ENCODE results near the gene SPP1.

The SPP1 gene

DNA sequence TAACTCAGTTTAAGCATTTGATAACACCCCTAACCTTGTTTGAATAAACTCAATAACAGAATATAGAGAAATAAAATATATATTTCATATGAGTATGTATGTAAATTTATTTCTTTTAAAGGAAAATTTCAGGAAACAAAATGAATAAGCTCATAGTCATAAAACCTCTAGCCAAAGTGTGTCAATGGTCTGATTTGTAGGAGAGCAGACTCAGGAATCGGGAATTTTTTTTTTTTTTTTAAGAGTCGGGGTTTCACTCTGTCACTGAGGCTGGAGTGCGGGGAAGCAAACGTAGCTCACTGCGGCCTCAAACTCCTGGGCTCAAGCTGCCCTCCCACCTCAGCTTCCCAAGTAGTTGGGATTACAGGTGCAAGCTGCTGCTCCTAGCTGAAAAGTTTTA is 34.4 kb downstream of the SPP1 start:
- TF ChIP-seq, protein P1, sequence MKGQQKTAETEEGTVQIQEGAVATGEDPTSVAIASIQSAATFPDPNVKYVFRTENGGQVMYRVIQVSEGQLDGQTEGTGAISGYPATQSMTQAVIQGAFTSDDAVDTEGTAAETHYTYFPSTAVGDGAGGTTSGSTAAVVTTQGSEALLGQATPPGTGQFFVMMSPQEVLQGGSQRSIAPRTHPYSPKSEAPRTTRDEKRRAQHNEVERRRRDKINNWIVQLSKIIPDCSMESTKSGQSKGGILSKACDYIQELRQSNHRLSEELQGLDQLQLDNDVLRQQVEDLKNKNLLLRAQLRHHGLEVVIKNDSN (IDR thresholded peaks at IDR 0.05) = no peak
- TF ChIP-seq NFIC (IDR thresholded peaks at IDR 0.05) (no peak), TEAD4 (IDR thresholded peaks at IDR 0.05) (no peak)

DNA sequence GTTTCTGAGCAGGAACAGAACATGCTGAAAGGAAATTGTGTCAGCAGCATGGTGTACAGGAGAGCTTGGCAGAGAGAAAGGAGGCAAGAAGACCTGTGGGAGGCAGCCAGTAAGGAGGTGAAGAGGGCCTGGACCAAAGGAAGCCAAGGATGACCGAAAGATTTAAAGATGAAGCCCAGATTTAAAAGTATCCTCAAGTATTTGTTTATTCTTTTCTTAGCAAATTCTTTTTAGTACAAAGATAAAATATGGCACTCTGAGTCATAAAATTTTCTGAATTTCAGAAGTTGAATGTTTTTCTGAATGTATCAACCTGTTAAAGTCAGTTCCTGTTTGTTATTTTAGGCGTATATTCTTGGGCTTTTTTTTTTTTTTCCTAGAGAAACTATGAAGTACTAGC is 35.5 kb downstream of the SPP1 start:
- no peak for TF ChIP-seq RAD21 (IDR thresholded peaks at IDR 0.05; ENCODE audit: low read depth)
- no peak for TF ChIP-seq TCF12 (IDR thresholded peaks at IDR 0.05; ENCODE audit: low read depth)
- no peak for TF ChIP-seq FOXM1 (IDR thresholded peaks at IDR 0.05; ENCODE audit: borderline replicate concordance, low read depth)
- no peak for TF ChIP-seq NFIC (IDR thresholded peaks at IDR 0.05)
- TF ChIP-seq, protein P1 (IDR thresholded peaks at IDR 0.05) = no peak
- TF ChIP-seq, protein P2, sequence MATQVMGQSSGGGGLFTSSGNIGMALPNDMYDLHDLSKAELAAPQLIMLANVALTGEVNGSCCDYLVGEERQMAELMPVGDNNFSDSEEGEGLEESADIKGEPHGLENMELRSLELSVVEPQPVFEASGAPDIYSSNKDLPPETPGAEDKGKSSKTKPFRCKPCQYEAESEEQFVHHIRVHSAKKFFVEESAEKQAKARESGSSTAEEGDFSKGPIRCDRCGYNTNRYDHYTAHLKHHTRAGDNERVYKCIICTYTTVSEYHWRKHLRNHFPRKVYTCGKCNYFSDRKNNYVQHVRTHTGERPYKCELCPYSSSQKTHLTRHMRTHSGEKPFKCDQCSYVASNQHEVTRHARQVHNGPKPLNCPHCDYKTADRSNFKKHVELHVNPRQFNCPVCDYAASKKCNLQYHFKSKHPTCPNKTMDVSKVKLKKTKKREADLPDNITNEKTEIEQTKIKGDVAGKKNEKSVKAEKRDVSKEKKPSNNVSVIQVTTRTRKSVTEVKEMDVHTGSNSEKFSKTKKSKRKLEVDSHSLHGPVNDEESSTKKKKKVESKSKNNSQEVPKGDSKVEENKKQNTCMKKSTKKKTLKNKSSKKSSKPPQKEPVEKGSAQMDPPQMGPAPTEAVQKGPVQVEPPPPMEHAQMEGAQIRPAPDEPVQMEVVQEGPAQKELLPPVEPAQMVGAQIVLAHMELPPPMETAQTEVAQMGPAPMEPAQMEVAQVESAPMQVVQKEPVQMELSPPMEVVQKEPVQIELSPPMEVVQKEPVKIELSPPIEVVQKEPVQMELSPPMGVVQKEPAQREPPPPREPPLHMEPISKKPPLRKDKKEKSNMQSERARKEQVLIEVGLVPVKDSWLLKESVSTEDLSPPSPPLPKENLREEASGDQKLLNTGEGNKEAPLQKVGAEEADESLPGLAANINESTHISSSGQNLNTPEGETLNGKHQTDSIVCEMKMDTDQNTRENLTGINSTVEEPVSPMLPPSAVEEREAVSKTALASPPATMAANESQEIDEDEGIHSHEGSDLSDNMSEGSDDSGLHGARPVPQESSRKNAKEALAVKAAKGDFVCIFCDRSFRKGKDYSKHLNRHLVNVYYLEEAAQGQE (IDR thresholded peaks at IDR 0.05; ENCODE audit: low read depth) = no peak
- no peak for TF ChIP-seq TEAD4 (IDR thresholded peaks at IDR 0.05)
- no peak for TF ChIP-seq CEBPB (IDR thresholded peaks at IDR 0.05)
- TF ChIP-seq EP300 (IDR thresholded peaks at IDR 0.05; ENCODE audit: borderline replicate concordance) = no peak
- no peak for TF ChIP-seq EGR1 (IDR thresholded peaks at IDR 0.05)
- no peak for TF ChIP-seq CREB1 (IDR thresholded peaks at IDR 0.05; ENCODE audit: low read depth)
- no peak for TF ChIP-seq TAF1 (IDR thresholded peaks at IDR 0.05; ENCODE audit: low read depth)
- no peak for TF ChIP-seq YY1 (IDR thresholded peaks at IDR 0.05; ENCODE audit: low read depth)
- TF ChIP-seq ZBTB7A (IDR thresholded peaks at IDR 0.05; ENCODE audit: low read depth) = no peak
- TF ChIP-seq, protein P3, sequence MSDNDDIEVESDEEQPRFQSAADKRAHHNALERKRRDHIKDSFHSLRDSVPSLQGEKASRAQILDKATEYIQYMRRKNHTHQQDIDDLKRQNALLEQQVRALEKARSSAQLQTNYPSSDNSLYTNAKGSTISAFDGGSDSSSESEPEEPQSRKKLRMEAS (IDR thresholded peaks at IDR 0.05) = no peak

DNA sequence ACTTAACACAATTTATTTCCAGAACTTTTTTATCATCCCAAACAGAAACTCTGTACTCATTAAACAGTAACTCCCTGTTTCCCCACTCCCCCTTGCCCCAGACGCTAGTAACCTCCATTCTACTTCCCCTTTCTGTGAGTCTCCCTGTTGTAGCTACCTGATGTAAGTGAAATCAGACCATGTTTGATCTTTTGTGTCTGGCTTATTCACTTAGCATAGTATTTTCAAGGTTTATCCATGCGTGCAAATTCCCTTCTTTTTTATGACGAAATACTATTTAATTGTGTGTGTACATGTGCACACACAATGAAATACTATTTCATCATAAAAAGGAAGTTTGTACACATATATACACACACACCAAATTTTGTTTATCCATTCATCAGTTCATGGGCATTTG is 37.1 kb downstream of the SPP1 start:
- no peak for TF ChIP-seq ZBTB7A (IDR thresholded peaks at IDR 0.05; ENCODE audit: low read depth)

DNA sequence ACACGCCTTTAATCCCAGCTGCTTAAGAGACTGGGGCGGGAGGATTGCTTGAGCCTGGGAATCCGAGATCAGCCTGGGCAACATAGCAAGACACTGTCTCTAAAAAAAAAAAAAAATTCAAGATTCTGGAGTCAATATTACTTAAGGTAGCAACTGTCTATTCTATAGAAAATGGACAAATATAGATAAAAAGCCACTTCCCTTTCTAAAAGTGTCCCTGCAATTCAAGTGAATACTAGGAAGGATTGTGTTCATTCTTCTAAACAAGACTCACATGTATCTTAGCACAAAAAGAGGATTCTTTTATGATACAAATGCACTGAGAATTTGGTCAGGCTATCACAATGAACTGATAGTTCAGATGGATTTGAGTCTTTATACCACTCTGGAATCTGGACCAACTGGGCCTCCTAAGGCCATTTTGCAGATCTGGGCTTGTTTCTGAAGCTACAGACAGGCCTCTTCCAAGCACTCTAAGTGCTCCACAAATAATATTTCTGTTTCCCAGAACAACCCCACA is 38.9 kb downstream of the SPP1 start:
- TF ChIP-seq EGR1 (IDR thresholded peaks at IDR 0.05) (no peak), FOXM1 (IDR thresholded peaks at IDR 0.05; ENCODE audit: borderline replicate concordance, low read depth) (no peak), CEBPB (IDR thresholded peaks at IDR 0.05) (no peak), TCF12 (IDR thresholded peaks at IDR 0.05; ENCODE audit: low read depth) (no peak), EP300 (IDR thresholded peaks at IDR 0.05; ENCODE audit: borderline replicate concordance) (no peak), TAF1 (IDR thresholded peaks at IDR 0.05; ENCODE audit: low read depth) (no peak), RAD21 (IDR thresholded peaks at IDR 0.05; ENCODE audit: low read depth) (no peak), TEAD4 (IDR thresholded peaks at IDR 0.05) (no peak), NFIC (IDR thresholded peaks at IDR 0.05) (no peak), CREB1 (IDR thresholded peaks at IDR 0.05; ENCODE audit: low read depth) (no peak), YY1 (IDR thresholded peaks at IDR 0.05; ENCODE audit: low read depth) (no peak)
- TF ChIP-seq, protein P1 (IDR thresholded peaks at IDR 0.05) = no peak
- TF ChIP-seq, protein P3 (IDR thresholded peaks at IDR 0.05) = no peak

- TF ChIP-seq RAD21 (IDR thresholded peaks at IDR 0.05; ENCODE audit: low read depth) = no peak
- no peak for TF ChIP-seq YY1 (IDR thresholded peaks at IDR 0.05; ENCODE audit: low read depth)
- TF ChIP-seq EP300 (IDR thresholded peaks at IDR 0.05; ENCODE audit: borderline replicate concordance) = no peak
- no peak for TF ChIP-seq TEAD4 (IDR thresholded peaks at IDR 0.05)
- no peak for TF ChIP-seq FOXM1 (IDR thresholded peaks at IDR 0.05; ENCODE audit: borderline replicate concordance, low read depth)
- TF ChIP-seq, protein P1 (IDR thresholded peaks at IDR 0.05) = no peak
- no peak for TF ChIP-seq ZBTB7A (IDR thresholded peaks at IDR 0.05; ENCODE audit: low read depth)
- no peak for TF ChIP-seq CEBPB (IDR thresholded peaks at IDR 0.05)
- TF ChIP-seq, protein P3 (IDR thresholded peaks at IDR 0.05) = no peak
- TF ChIP-seq TCF12 (IDR thresholded peaks at IDR 0.05; ENCODE audit: low read depth) = no peak
- TF ChIP-seq TAF1 (IDR thresholded peaks at IDR 0.05; ENCODE audit: low read depth) = no peak
- TF ChIP-seq EGR1 (IDR thresholded peaks at IDR 0.05) = no peak
- TF ChIP-seq, protein P2 (IDR thresholded peaks at IDR 0.05; ENCODE audit: low read depth) = no peak
- TF ChIP-seq CREB1 (IDR thresholded peaks at IDR 0.05; ENCODE audit: low read depth) = no peak
- no peak for TF ChIP-seq NFIC (IDR thresholded peaks at IDR 0.05)
These were observed 40.3 kb downstream of the SPP1 start for GRCh38 chr4:88015659-88016295.
